Liver (tissue), 9 donors: Measurements from ENCODE around the gene DENND6A. TPM values are rescaled to one million over a fixed set of nuclear protein-coding genes. Genes with fewer than 3 reads are reported as not detected.

ENCODE experiments used
- DNase-seq: peaks from one replicate; pipeline ENCODE4 v3.0.0-alpha.2; 2017; ENCODE audit warnings: low spot score
- H3K27ac ChIP-seq, 2 donors: one replicate each; pipeline ENCODE4 v1.7.0; 2013; ENCODE audit warnings: inconsistent platforms in 2 of 2, low read length in 2 of 2, control low read depth in 1 of 2, low read depth in 1 of 2, mild to moderate bottlenecking in 1 of 2
- H3K27me3 ChIP-seq, 4 donors: one replicate each; pipeline versions ENCODE4 v1.6.1 to v1.7.0; 2013; ENCODE audit warnings: low read length in 3 of 4, inconsistent platforms in 1 of 4, mild to moderate bottlenecking in 1 of 4, moderate library complexity in 1 of 4; ENCODE audit not compliant: control insufficient read depth in 4 of 4, insufficient read depth in 4 of 4
- H3K36me3 ChIP-seq, 4 donors: one replicate each; pipeline versions ENCODE4 v1.6.1 to v1.7.0; 2013; ENCODE audit warnings: low read length in 3 of 4, mild to moderate bottlenecking in 3 of 4, low read depth in 1 of 4, moderate library complexity in 1 of 4; ENCODE audit not compliant: control insufficient read depth in 4 of 4, insufficient read depth in 3 of 4
- H3K4me1 ChIP-seq, 4 donors: one replicate each; pipeline versions ENCODE4 v1.6.1 to v1.7.0; 2013; ENCODE audit warnings: low read length in 3 of 4, mild to moderate bottlenecking in 3 of 4, moderate library complexity in 1 of 4; ENCODE audit not compliant: control insufficient read depth in 4 of 4, insufficient read depth in 4 of 4
- H3K4me3 ChIP-seq, 3 donors: one replicate each; pipeline versions ENCODE4 v1.6.1 to v1.7.0; 2013; ENCODE audit warnings: low read length in 3 of 3, control low read depth in 1 of 3, low read depth in 1 of 3, mild to moderate bottlenecking in 1 of 3
- H3K9ac ChIP-seq, 2 donors: one replicate each; pipeline ENCODE4 v1.7.0; 2013; ENCODE audit warnings: low read length in 2 of 2, mild to moderate bottlenecking in 2 of 2, moderate library complexity in 2 of 2, control low read depth in 1 of 2, low read depth in 1 of 2
- H3K9me3 ChIP-seq, 4 donors: one replicate each; pipeline versions ENCODE4 v1.6.1 to v1.7.0; 2013; ENCODE audit warnings: low read length in 3 of 4; ENCODE audit not compliant: control insufficient read depth in 4 of 4
- EGR1 ChIP-seq, 2 donors: IDR thresholded peaks; 2 replicates each; pipeline ENCODE4 v1.6.1; 2016 to 2018; ENCODE audit warnings: antibody characterized with exemption in 2 of 2, low read depth in 2 of 2
- FOXA2 ChIP-seq: IDR thresholded peaks from 2 replicates; pipeline ENCODE4 v1.6.1; 2016; ENCODE audit warnings: antibody characterized with exemption
- GABPA ChIP-seq, 2 donors: IDR thresholded peaks in 1 of 2; conservative IDR thresholded peaks in 1 of 2; 2 replicates each; pipeline ENCODE4 v1.6.1; 2016; ENCODE audit warnings: antibody characterized with exemption in 2 of 2, mild to moderate bottlenecking in 1 of 2, moderate library complexity in 1 of 2
- HNF4A ChIP-seq, 2 donors: conservative IDR thresholded peaks; 2 replicates each; pipeline ENCODE4 v1.6.1; 2016; ENCODE audit warnings: antibody characterized with exemption in 2 of 2, mild to moderate bottlenecking in 2 of 2
- HNF4G ChIP-seq: IDR thresholded peaks from 2 replicates; pipeline ENCODE4 v1.6.1; 2016; ENCODE audit warnings: antibody characterized with exemption
- JUND ChIP-seq, 2 donors: IDR thresholded peaks; 2 replicates each; pipeline ENCODE4 v1.6.1; 2016; ENCODE audit warnings: antibody characterized with exemption in 2 of 2
- NR2F2 ChIP-seq: IDR thresholded peaks from 2 replicates; pipeline ENCODE4 v1.6.1; 2016; ENCODE audit warnings: antibody characterized with exemption
- RXRA ChIP-seq, 2 donors: IDR thresholded peaks; 2 replicates each; pipeline ENCODE4 v1.6.1; 2017 to 2018; ENCODE audit warnings: antibody characterized with exemption in 2 of 2, mild to moderate bottlenecking in 1 of 2
- SP1 ChIP-seq: IDR thresholded peaks from 2 replicates; pipeline ENCODE4 v1.6.1; 2018; ENCODE audit warnings: antibody characterized with exemption, mild to moderate bottlenecking
- TAF1 ChIP-seq: conservative IDR thresholded peaks from 2 replicates; pipeline ENCODE4 v1.6.1; 2016; ENCODE audit warnings: antibody characterized with exemption, mild to moderate bottlenecking
- YY1 ChIP-seq: IDR thresholded peaks from 2 replicates; pipeline ENCODE4 v1.6.1; 2016; ENCODE audit warnings: antibody characterized with exemption, mild to moderate bottlenecking
- ZBTB33 ChIP-seq: IDR thresholded peaks from 2 replicates; pipeline ENCODE4 v1.6.1; 2016; ENCODE audit warnings: antibody characterized with exemption
- WGBS: extraction: QIAGEN DNeasy Blood & Tissue Kit; methylation state at CpG from one replicate; pipeline ENCODE4 v1.1.7; 2013; 5-methylcytosine and 5-hydroxymethylcytosine counted together
- polyA plus RNA-seq, 2 donors: library from polyadenylated mRNA; stranded (reverse) in 1 of 2; unstranded in 1 of 2; fragments of 200-250 nt in 1 of 2; fragments of >200 nt in 1 of 2; fragmentation: Nextera tagmentation in 1 of 2; extraction: Ambion mirVana in 1 of 2; gene quantifications; one replicate each; pipeline versions ENCODE4 v1.2.1 to v1.2.3, GENCODE V29; 2013 to 2015
- total RNA-seq, 2 donors: library from RNA; depleted of rRNA; stranded (reverse); fragments of >200 nt; gene quantifications; one replicate each; pipeline ENCODE4 v1.2.3, GENCODE V29; 2014
- TF ChIP-seq, protein P1 (sequence below): IDR thresholded peaks from 2 replicates; pipeline ENCODE4 v1.6.1; 2016; ENCODE audit warnings: antibody characterized with exemption, mild to moderate bottlenecking
- TF ChIP-seq, protein P2 (sequence below): IDR thresholded peaks from 2 replicates; pipeline ENCODE4 v1.6.1; 2016; ENCODE audit warnings: antibody characterized with exemption
- TF ChIP-seq, protein P3 (sequence below): IDR thresholded peaks from 2 replicates; pipeline ENCODE4 v1.6.1; 2016; ENCODE audit warnings: antibody characterized with exemption
- TF ChIP-seq, protein P4 (sequence below): fragments of 150-350 bp; IDR thresholded peaks from 2 replicates; pipeline ENCODE4 v1.5.1; 2017; ENCODE audit warnings: improper control_type of control experiment, low read depth, low read length; ENCODE audit not compliant: missing input control
- donor health status: healthy.
- donor health status: healthy.
- donor health status: healthy.
- donor health status: healthy.
- donor health status: healthy.

The DENND6A gene
- total and polyA plus RNA-seq, 4 donors: 3.1 to 12.2 (median 8.1) TPM

DNA sequence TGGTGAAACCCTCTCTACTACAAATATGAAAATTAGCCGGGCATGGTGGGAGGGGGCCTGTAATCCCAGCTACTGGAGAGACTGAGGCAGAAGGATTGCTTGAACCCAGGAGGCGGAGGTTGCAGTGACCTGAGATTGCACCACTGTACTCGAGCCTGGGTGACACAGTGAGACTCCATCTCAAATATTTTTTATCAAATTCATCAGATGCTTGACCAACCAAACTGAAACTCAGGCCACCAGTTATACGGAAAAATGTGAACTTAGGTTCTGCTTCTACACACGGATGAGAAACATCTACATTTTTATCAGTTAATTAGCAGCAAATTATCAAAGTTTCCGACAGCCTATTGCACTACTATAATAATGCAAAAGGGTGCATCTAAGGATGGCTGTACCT lies 100.6 kb downstream of the DENND6A start:
- Histone ChIP-seq H3K4me1 (peaks cover 5 to 35% (median 21%) of the 10 kb centered on the region in 4 donors), H3K9ac (no peak overlapping the region), H3K27ac (no peak overlapping the region)

GRCh38 chr3:57587905-57588304 lies 105.0 kb downstream of the DENND6A start:
- Histone ChIP-seq H3K9me3 (no peaks in the 10 kb centered on the region), H3K4me1 (peaks cover 5 to 13% (median 8%) of the 10 kb centered on the region in 4 donors), H3K27ac (no peak overlapping the region), H3K4me3 (no peak overlapping the region), H3K9ac (no peak overlapping the region), H3K27me3 (no peaks in the 10 kb centered on the region), H3K36me3 (peaks cover 2 to 12% (median 9%) of the 10 kb centered on the region in 4 donors)
- no peak for TF ChIP-seq HNF4A (conservative IDR thresholded peaks at IDR 0.05)
- no peak for TF ChIP-seq ZBTB33
- no peak for TF ChIP-seq NR2F2
- TF ChIP-seq, protein P1, sequence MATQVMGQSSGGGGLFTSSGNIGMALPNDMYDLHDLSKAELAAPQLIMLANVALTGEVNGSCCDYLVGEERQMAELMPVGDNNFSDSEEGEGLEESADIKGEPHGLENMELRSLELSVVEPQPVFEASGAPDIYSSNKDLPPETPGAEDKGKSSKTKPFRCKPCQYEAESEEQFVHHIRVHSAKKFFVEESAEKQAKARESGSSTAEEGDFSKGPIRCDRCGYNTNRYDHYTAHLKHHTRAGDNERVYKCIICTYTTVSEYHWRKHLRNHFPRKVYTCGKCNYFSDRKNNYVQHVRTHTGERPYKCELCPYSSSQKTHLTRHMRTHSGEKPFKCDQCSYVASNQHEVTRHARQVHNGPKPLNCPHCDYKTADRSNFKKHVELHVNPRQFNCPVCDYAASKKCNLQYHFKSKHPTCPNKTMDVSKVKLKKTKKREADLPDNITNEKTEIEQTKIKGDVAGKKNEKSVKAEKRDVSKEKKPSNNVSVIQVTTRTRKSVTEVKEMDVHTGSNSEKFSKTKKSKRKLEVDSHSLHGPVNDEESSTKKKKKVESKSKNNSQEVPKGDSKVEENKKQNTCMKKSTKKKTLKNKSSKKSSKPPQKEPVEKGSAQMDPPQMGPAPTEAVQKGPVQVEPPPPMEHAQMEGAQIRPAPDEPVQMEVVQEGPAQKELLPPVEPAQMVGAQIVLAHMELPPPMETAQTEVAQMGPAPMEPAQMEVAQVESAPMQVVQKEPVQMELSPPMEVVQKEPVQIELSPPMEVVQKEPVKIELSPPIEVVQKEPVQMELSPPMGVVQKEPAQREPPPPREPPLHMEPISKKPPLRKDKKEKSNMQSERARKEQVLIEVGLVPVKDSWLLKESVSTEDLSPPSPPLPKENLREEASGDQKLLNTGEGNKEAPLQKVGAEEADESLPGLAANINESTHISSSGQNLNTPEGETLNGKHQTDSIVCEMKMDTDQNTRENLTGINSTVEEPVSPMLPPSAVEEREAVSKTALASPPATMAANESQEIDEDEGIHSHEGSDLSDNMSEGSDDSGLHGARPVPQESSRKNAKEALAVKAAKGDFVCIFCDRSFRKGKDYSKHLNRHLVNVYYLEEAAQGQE: no peak
- TF ChIP-seq GABPA (IDR thresholded peaks at IDR 0.05 in 1 of 2, conservative IDR thresholded peaks at IDR 0.05 in 1 of 2): no peak
- TF ChIP-seq HNF4G: no peak
- TF ChIP-seq YY1: no peak
- DNase-seq: no peak
- 82% methylated on average over 2 of the region's 2 CpGs for WGBS

More for the DNA sequence above, 100.6 kb downstream of the DENND6A start:
- TF ChIP-seq, protein P2, sequence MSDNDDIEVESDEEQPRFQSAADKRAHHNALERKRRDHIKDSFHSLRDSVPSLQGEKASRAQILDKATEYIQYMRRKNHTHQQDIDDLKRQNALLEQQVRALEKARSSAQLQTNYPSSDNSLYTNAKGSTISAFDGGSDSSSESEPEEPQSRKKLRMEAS: no peak
- 67% methylated on average over 6 of the region's 6 CpGs for WGBS
- no peaks in the 10 kb centered on the region for H3K36me3 ChIP-seq
- H3K27me3 ChIP-seq: no peaks in the 10 kb centered on the region
- H3K4me3 ChIP-seq: no peak overlapping the region
- H3K9me3 ChIP-seq: no peaks in the 10 kb centered on the region
- DNase-seq: no peak

GRCh38 chr3:57586778-57587177 lies 106.1 kb downstream of the DENND6A start:
- no peaks in the 10 kb centered on the region for H3K9me3 ChIP-seq
- H3K27ac ChIP-seq: no peak overlapping the region
- H3K27me3 ChIP-seq: no peaks in the 10 kb centered on the region
- no peak for DNase-seq
- H3K4me1 ChIP-seq: peaks cover 2 to 7% (median 5%) of the 10 kb centered on the region in 4 donors
- H3K36me3 ChIP-seq: peaks cover 2 to 17% (median 13%) of the 10 kb centered on the region in 4 donors
- no peak overlapping the region for H3K4me3 ChIP-seq
- WGBS: 78% methylated on average over 6 of the region's 6 CpGs
- TF ChIP-seq SP1 (no peak), FOXA2 (no peak), YY1 (no peak), EGR1 (IDR thresholded peaks at IDR 0.05; ENCODE audit: low read depth in 2 of 2) (no peak), TAF1 (no peak), JUND (IDR thresholded peaks at IDR 0.05) (no peak), HNF4A (conservative IDR thresholded peaks at IDR 0.05) (no peak), HNF4G (no peak), GABPA (IDR thresholded peaks at IDR 0.05 in 1 of 2, conservative IDR thresholded peaks at IDR 0.05 in 1 of 2) (no peak), NR2F2 (no peak), RXRA (IDR thresholded peaks at IDR 0.05) (no peak)
- TF ChIP-seq, protein P3, sequence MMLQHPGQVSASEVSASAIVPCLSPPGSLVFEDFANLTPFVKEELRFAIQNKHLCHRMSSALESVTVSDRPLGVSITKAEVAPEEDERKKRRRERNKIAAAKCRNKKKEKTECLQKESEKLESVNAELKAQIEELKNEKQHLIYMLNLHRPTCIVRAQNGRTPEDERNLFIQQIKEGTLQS: no peak
- TF ChIP-seq, protein P2: no peak
- TF ChIP-seq, protein P4, sequence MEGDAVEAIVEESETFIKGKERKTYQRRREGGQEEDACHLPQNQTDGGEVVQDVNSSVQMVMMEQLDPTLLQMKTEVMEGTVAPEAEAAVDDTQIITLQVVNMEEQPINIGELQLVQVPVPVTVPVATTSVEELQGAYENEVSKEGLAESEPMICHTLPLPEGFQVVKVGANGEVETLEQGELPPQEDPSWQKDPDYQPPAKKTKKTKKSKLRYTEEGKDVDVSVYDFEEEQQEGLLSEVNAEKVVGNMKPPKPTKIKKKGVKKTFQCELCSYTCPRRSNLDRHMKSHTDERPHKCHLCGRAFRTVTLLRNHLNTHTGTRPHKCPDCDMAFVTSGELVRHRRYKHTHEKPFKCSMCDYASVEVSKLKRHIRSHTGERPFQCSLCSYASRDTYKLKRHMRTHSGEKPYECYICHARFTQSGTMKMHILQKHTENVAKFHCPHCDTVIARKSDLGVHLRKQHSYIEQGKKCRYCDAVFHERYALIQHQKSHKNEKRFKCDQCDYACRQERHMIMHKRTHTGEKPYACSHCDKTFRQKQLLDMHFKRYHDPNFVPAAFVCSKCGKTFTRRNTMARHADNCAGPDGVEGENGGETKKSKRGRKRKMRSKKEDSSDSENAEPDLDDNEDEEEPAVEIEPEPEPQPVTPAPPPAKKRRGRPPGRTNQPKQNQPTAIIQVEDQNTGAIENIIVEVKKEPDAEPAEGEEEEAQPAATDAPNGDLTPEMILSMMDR: no peak
- no peak overlapping the region for H3K9ac ChIP-seq
